Activated naive CD4-positive, alpha-beta T cell treated with anti-CD3 and anti-CD28 coated beads, Interleukin-2, amount 10 ng/mL, durations not matched to agents 7 days and 5 days (primary cell): ENCODE results near the gene GALT.

Experiments
- CTCF ChIA-PET: fragments of 350-600 bp; sonication (Branson Sonifier 250); formaldehyde crosslinking; loops from one replicate; lab custom pipeline; 2021; ENCODE audit warnings: antibody characterized with exemption; lab: Charles Lee
- DNase-seq: peaks from one replicate; pipeline ENCODE4 v3.0.0-alpha.2; 2020
- H3K27ac Mint-ChIP-seq: one replicate; pipeline ENCODE4 v1.8.0; 2021; ENCODE audit warnings: mild to moderate bottlenecking, moderate library complexity, mixed read lengths
- H3K27me3 Mint-ChIP-seq: one replicate; pipeline ENCODE4 v1.8.0; 2021; ENCODE audit warnings: mild to moderate bottlenecking, mixed read lengths
- H3K36me3 Mint-ChIP-seq: one replicate; pipeline ENCODE4 v1.8.0; 2021; ENCODE audit warnings: mixed read lengths
- H3K4me1 Mint-ChIP-seq: one replicate; pipeline ENCODE4 v1.8.0; 2021; ENCODE audit warnings: mixed read lengths
- H3K4me3 Mint-ChIP-seq: one replicate; pipeline ENCODE4 v1.8.0; 2021; ENCODE audit warnings: mild to moderate bottlenecking, moderate library complexity, mixed read lengths
- H3K9me3 Mint-ChIP-seq: one replicate; pipeline ENCODE4 v1.8.0; 2021; ENCODE audit warnings: mixed read lengths

The GALT gene

GRCh38 chr9:34688329-34689115 is 42.0 kb downstream of the GALT start:
- peaks cover 18% of the 10 kb centered on the region for H3K27me3 Mint-ChIP-seq
- no peaks in the 10 kb centered on the region for H3K36me3 Mint-ChIP-seq
- no peak overlapping the region for H3K27ac Mint-ChIP-seq
- peak; percentile 14 for DNase-seq
- H3K4me1 Mint-ChIP-seq, result no peaks in the 10 kb centered on the region
- no peak overlapping the region for H3K4me3 Mint-ChIP-seq
- CTCF ChIA-PET, result interaction anchor here (4.4 kb wide), 1 partner anchor 12 kb away, joined by 27 read pairs; no protein-coding TSS in a partner anchor
- H3K9me3 Mint-ChIP-seq, result no peaks in the 10 kb centered on the region

DNA sequence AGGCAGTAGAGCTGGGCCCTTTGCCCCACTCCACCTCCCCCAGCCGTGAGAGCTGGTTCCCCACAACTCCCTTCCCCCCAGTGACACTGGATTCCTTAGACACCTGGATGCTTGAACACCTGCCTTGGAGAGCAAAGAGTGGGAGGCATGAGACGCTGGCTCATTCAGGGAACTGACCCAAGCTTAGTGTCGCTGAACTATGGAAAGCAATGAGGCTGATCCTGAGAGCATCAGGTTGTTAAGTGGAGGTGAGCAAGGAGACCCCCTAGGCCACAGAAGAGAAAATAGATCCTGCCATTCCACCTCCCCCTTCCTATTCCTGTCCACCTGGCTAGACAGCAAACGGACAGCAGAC is 42.6 kb downstream of the GALT start:
- H3K27ac Mint-ChIP-seq, result no peak overlapping the region
- CTCF ChIA-PET, result no interaction called here
- H3K4me1 Mint-ChIP-seq, result no peaks in the 10 kb centered on the region
- H3K9me3 Mint-ChIP-seq, result no peaks in the 10 kb centered on the region
- peak; percentile 8 for DNase-seq
- peaks cover 18% of the 10 kb centered on the region for H3K27me3 Mint-ChIP-seq
- no peak overlapping the region for H3K4me3 Mint-ChIP-seq
- H3K36me3 Mint-ChIP-seq, result no peaks in the 10 kb centered on the region

GRCh38 chr9:34689512-34689911 is 43.0 kb downstream of the GALT start:
- H3K36me3 Mint-ChIP-seq, result no peaks in the 10 kb centered on the region
- no peaks in the 10 kb centered on the region for H3K9me3 Mint-ChIP-seq
- no peak overlapping the region for H3K4me3 Mint-ChIP-seq
- no peaks in the 10 kb centered on the region for H3K4me1 Mint-ChIP-seq
- H3K27me3 Mint-ChIP-seq, result peaks cover 18% of the 10 kb centered on the region
- peak; percentile 6 for DNase-seq
- CTCF ChIA-PET, result no interaction called here
- no peak overlapping the region for H3K27ac Mint-ChIP-seq

DNA sequence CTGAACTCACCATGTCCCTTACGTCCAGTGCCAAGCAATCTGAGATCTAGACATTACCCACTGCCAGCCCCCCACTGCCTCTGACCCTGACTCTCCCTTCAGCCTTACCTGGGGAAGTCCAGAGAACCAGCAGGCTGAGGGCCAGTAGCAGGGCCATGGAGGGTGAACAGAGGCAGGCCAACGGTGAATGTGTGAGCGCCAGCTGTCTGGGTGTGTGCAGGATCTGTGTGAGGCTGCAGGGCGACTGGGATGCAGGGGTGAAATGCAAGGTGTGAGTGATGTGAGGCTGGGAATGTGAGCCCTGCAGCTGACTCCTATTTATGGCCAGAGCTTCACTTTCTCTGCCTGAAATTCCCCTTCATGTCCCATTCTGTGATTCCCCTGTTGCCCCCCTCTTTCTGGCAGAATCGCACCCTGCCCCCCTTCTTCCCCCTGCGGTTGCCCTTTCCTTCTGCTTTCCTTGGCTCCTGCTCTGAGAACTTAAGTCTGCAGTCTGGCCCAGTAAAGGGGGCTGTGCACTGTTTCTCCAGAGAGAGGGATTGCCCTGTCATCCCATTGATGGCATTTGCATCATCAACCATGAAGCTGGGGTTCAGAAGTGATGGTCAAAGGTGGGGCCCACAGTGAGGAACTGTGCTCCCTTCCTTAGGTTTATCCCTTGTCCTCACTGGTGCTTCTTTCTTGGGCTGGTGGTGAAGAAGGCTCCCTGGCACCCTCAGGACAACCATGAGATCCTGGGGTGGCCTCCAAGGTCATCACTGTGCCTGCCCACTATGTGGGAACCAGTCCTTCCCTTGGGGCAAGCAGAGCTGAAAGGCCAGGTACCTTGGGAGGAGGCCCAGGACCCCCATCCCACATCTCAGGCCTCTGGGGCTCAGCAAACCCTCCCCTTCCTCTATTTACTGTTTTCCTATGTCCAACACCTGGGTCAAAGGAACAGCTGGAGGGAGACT is 44.8 kb downstream of the GALT start, which contains the start of gene CCL19:
Gene CCL19, minus strand, starts transcription at position 294 of the 953 bp plus-strand sequence. Its CDS starts 137 bp downstream, at position 157.
- Mint-ChIP-seq H3K4me3 (no peak within 1 kb of the TSS), H3K9me3 (no peaks in the 10 kb centered on the region), H3K27ac (no peak within 1 kb of the TSS), H3K4me1 (no peaks in the 10 kb centered on the region), H3K36me3 (no peaks in the 10 kb centered on the region), H3K27me3 (peaks cover 14% of the 10 kb centered on the region)
- CTCF ChIA-PET, result interaction anchor here (0.8 to 0.9 kb wide), 2 partner anchors 8 to 10 kb away, joined by 3 read pairs; no protein-coding TSS in a partner anchor
- DNase-seq, result peak; percentile 16

GRCh38 chr9:34691936-34692315 is 45.5 kb downstream of the GALT start:
- Mint-ChIP-seq H3K9me3 (no peaks in the 10 kb centered on the region), H3K27ac (no peak overlapping the region), H3K4me1 (no peaks in the 10 kb centered on the region), H3K27me3 (peaks cover 14% of the 10 kb centered on the region), H3K36me3 (no peaks in the 10 kb centered on the region), H3K4me3 (no peak overlapping the region)
- CTCF ChIA-PET, result interaction anchor here (0.8 kb wide), 1 partner anchor 9 kb away, joined by 3 read pairs; no protein-coding TSS in a partner anchor
- DNase-seq, result peak; percentile 10

GRCh38 chr9:34693560-34693959 is 47.1 kb downstream of the GALT start:
- Mint-ChIP-seq H3K36me3 (no peaks in the 10 kb centered on the region), H3K27me3 (peaks cover 14% of the 10 kb centered on the region), H3K4me3 (no peak overlapping the region), H3K4me1 (no peaks in the 10 kb centered on the region), H3K9me3 (no peaks in the 10 kb centered on the region), H3K27ac (no peak overlapping the region)
- CTCF ChIA-PET, result interaction anchor here (1.8 kb wide), 1 partner anchor 9 kb away, joined by 9 read pairs; no protein-coding TSS in a partner anchor
- DNase-seq, result no peak

DNA sequence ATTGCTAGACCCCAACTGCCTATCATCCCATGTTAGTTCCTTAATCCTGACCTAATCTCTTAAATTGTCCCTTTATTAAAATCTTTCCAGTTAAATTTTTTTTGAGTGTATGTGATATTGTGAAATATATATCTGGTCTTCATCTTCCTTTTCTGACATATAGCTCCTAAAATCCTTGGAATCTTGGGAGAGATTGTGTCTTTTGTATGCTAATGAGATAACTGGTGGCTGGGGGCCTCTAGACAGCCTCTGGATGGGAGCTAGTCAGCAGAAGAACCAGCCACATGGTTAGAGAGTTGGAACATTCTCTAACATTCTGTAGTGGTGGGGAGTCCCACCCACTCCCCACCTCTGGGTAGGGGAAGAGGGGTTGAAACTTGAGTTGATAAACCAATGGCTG is 48.3 kb downstream of the GALT start:
- Mint-ChIP-seq H3K27me3 (peaks cover 17% of the 10 kb centered on the region), H3K4me1 (no peaks in the 10 kb centered on the region), H3K4me3 (no peak overlapping the region), H3K27ac (no peak overlapping the region), H3K36me3 (no peaks in the 10 kb centered on the region), H3K9me3 (no peaks in the 10 kb centered on the region)
- no peak for DNase-seq
- CTCF ChIA-PET, result interaction anchor here (0.6 kb wide), 1 partner anchor 426 kb away, joined by 5 read pairs; no protein-coding TSS in a partner anchor
